HepG2 (cell line): ENCODE measurements around the gene EPX. TPM values are rescaled to one million over a fixed set of nuclear protein-coding genes. Genes with fewer than 3 reads are reported as not detected.
A peak's percentile ranks its signal among the peaks of the same experiment; 100 is the strongest.

Source experiments
- BRD4 ChIP-seq: sonication (generic); formaldehyde crosslinking; IDR thresholded peaks from 2 replicates; pipeline ENCODE4 v1.4.0; 2020; ENCODE audit warnings: missing genetic modification reagents
- CHD4 ChIP-seq: fragments of 200-600 bp; sonication (generic); IDR thresholded peaks from 2 replicates; pipeline ENCODE4 v1.7.0; 2017; ENCODE audit warnings: mild to moderate bottlenecking, low read length, borderline replicate concordance
- DNMT3B ChIP-seq: conservative IDR thresholded peaks from 2 replicates; pipeline ENCODE4 v1.6.1; 2016; ENCODE audit warnings: missing biosample characterization, control low read depth
- DPF2 ChIP-seq: sonication (generic); formaldehyde crosslinking; IDR thresholded peaks from 2 replicates; pipeline ENCODE4 v1.4.0; 2020; ENCODE audit warnings: mild to moderate bottlenecking, low read depth, missing genetic modification reagents, borderline replicate concordance
- DR1 ChIP-seq: sonication (generic); formaldehyde crosslinking; IDR thresholded peaks from 2 replicates; pipeline ENCODE4 v1.8.0; 2021; ENCODE audit warnings: mild to moderate bottlenecking, missing genetic modification reagents, inconsistent platforms
- FOXK2 ChIP-seq: fragments of 450-650 bp; IDR thresholded peaks from 2 replicates; pipeline ENCODE4 v1.6.1; 2016
- GPN1 ChIP-seq: sonication (generic); formaldehyde crosslinking; IDR thresholded peaks from 2 replicates; pipeline ENCODE4 v1.5.1; 2020; ENCODE audit warnings: missing genetic modification reagents, borderline replicate concordance
- HMG20B ChIP-seq: conservative IDR thresholded peaks from 2 replicates; pipeline ENCODE4 v1.6.1; 2016; ENCODE audit warnings: missing genetic modification reagents, missing compliant biosample characterization
- MBD4 ChIP-seq: IDR thresholded peaks from 2 replicates; pipeline ENCODE4 v1.6.1; 2012; ENCODE audit warnings: low read length, inconsistent platforms, borderline replicate concordance
- MXD4 ChIP-seq: IDR thresholded peaks from 2 replicates; pipeline ENCODE4 v1.6.1; 2016; ENCODE audit warnings: mild to moderate bottlenecking, missing biosample characterization, missing genetic modification reagents
- NONO ChIP-seq, 2 experiments: fragments of 450-650 bp in 1 of 2; sonication (generic) in 1 of 2; formaldehyde crosslinking in 1 of 2; IDR thresholded peaks in 1 of 2; conservative IDR thresholded peaks in 1 of 2; 2 replicates each; pipeline versions ENCODE4 v1.6.1 to v1.8.0; 2017 to 2022; ENCODE audit warnings: mild to moderate bottlenecking in 1 of 2, missing genetic modification reagents in 1 of 2, moderate library complexity in 1 of 2
- NR3C1 ChIP-seq: sonication (generic); formaldehyde crosslinking; IDR thresholded peaks from 2 replicates; pipeline ENCODE4 v1.4.0; 2020; ENCODE audit warnings: missing genetic modification reagents
- RARG ChIP-seq: sonication (generic); formaldehyde crosslinking; IDR thresholded peaks from 2 replicates; pipeline ENCODE4 v1.4.0; 2020; ENCODE audit warnings: low read depth, mild to moderate bottlenecking, missing genetic modification reagents
- RBM39 ChIP-seq: fragments of 200-400 bp; formaldehyde crosslinking; IDR thresholded peaks from one replicate; pipeline ENCODE4 v1.6.1; 2018; ENCODE audit warnings: antibody characterized with exemption, mild to moderate bottlenecking, low read depth, low read length; ENCODE audit not compliant: poor library complexity, severe bottlenecking
- SCMH1 ChIP-seq: sonication (generic); formaldehyde crosslinking; IDR thresholded peaks from 2 replicates; pipeline ENCODE4 v1.9.0; 2021; ENCODE audit warnings: missing genetic modification reagents, mild to moderate bottlenecking, borderline replicate concordance
- ZFP1 ChIP-seq: IDR thresholded peaks from 2 replicates; pipeline ENCODE4 v1.6.1; 2016
- ZNF350 ChIP-seq: sonication (generic); formaldehyde crosslinking; IDR thresholded peaks from 2 replicates; pipeline ENCODE4 v1.4.0; 2020; ENCODE audit warnings: mild to moderate bottlenecking, low read depth, missing genetic modification reagents, borderline replicate concordance
- ZNF556 ChIP-seq: sonication (generic); formaldehyde crosslinking; IDR thresholded peaks from 2 replicates; pipeline ENCODE4 v1.4.0; 2020; ENCODE audit warnings: mild to moderate bottlenecking, missing genetic modification reagents, borderline replicate concordance
- ZNF567 ChIP-seq: sonication (generic); formaldehyde crosslinking; IDR thresholded peaks from 2 replicates; pipeline ENCODE4 v1.8.1; 2023; ENCODE audit warnings: mild to moderate bottlenecking, missing genetic modification reagents, borderline replicate concordance
- ZNF598 ChIP-seq: sonication (generic); formaldehyde crosslinking; IDR thresholded peaks from 2 replicates; pipeline ENCODE4 v1.5.1; 2020; ENCODE audit warnings: mild to moderate bottlenecking, missing genetic modification reagents, borderline replicate concordance
- ZNF614 ChIP-seq: IDR thresholded peaks from 2 replicates; pipeline ENCODE4 v1.6.1; 2018; ENCODE audit warnings: missing biosample characterization, missing genetic modification reagents, inconsistent platforms, borderline replicate concordance
- ZNF761 ChIP-seq: sonication (generic); formaldehyde crosslinking; conservative IDR thresholded peaks from 2 replicates; pipeline ENCODE4 v1.4.0; 2020; ENCODE audit warnings: mild to moderate bottlenecking, missing genetic modification reagents
- polyA plus RNA-seq, 8 experiments: library from polyadenylated mRNA; depleted of rRNA in 3 of 8; stranded (reverse) in 7 of 8; unstranded in 1 of 8; fragments of >200 nt; fragmentation: Illumina TruSeq in 4 of 8; extraction: Trizol in 4 of 8; gene quantifications; 2 replicates each; pipeline versions ENCODE4 v1.2.1 to v1.2.3, GENCODE V29; 2011 to 2016; ENCODE audit warnings: low read depth in 4 of 8, missing spikeins in 1 of 8, mixed read lengths in 1 of 8; ENCODE audit not compliant: insufficient read depth in 1 of 8
- total RNA-seq, 5 experiments: library from RNA; depleted of rRNA; stranded (reverse); fragments of >200 nt; fragmentation: Illumina TruSeq; extraction: Trizol; gene quantifications; 2 replicates each; pipeline ENCODE4 v1.2.3, GENCODE V29; 2016; ENCODE audit warnings: low read depth in 1 of 5
- TF ChIP-seq, protein P1 (sequence below): sonication (generic); formaldehyde crosslinking; IDR thresholded peaks from 2 replicates; pipeline ENCODE4 v1.5.0; 2020; ENCODE audit warnings: mild to moderate bottlenecking, missing genetic modification reagents
- TF ChIP-seq, protein P2 (sequence below): sonication (generic); formaldehyde crosslinking; IDR thresholded peaks from 2 replicates; pipeline ENCODE4 v1.4.0; 2020; ENCODE audit warnings: missing genetic modification reagents, mild to moderate bottlenecking, borderline replicate concordance

Gene EPX
- total and polyA plus RNA-seq, 2 of the 13 experiments (the other 11 are each of a cell fraction or from before 2014, with no cell fraction given) = not detected

DNA sequence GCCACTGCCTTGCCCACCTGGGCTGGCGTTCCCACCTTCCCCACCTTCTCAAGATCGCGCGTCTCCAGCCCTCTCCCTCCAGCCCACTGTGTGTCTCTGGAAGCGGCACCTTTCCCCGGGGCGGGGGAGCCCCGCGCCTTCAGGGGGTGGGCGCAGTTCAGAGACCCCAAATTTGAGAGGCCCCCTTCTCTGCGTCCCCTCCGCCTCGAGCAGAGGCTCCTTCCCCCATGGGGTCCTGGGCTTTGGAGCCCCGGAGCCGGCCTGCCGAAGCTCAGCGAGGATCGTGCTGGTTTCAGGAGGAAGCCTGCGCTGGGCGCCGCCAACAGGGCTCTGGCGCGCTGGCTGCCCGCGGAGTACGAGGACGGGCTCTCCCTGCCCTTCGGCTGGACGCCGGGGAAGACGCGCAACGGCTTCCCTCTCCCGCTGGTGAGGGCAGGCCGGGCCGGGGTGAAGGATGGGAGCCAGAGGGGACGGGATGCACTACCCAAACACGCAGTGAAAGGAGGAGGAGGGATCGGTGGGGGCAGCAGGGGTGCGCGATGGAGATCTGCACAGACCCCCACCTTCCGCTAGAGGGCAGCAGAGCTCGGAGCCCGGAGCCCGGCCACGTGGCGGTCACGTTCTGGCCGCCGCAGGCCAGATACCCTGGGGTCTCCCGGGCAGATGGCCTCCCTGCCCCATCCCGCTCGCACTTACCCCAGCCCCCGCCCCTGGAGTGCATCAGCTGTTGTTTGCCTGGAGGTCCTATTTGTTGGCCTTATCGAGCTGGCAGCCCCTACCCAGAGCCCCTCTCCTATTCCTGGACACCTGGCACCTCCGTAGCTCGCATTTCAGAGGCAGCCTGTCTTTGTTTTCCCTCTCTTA, 57.0 kb downstream of the EPX start (continued):
- TF ChIP-seq, protein P1, sequence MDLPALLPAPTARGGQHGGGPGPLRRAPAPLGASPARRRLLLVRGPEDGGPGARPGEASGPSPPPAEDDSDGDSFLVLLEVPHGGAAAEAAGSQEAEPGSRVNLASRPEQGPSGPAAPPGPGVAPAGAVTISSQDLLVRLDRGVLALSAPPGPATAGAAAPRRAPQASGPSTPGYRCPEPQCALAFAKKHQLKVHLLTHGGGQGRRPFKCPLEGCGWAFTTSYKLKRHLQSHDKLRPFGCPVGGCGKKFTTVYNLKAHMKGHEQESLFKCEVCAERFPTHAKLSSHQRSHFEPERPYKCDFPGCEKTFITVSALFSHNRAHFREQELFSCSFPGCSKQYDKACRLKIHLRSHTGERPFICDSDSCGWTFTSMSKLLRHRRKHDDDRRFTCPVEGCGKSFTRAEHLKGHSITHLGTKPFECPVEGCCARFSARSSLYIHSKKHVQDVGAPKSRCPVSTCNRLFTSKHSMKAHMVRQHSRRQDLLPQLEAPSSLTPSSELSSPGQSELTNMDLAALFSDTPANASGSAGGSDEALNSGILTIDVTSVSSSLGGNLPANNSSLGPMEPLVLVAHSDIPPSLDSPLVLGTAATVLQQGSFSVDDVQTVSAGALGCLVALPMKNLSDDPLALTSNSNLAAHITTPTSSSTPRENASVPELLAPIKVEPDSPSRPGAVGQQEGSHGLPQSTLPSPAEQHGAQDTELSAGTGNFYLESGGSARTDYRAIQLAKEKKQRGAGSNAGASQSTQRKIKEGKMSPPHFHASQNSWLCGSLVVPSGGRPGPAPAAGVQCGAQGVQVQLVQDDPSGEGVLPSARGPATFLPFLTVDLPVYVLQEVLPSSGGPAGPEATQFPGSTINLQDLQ (CRISPR knock-in tag) = no peak
- TF ChIP-seq, protein P2, sequence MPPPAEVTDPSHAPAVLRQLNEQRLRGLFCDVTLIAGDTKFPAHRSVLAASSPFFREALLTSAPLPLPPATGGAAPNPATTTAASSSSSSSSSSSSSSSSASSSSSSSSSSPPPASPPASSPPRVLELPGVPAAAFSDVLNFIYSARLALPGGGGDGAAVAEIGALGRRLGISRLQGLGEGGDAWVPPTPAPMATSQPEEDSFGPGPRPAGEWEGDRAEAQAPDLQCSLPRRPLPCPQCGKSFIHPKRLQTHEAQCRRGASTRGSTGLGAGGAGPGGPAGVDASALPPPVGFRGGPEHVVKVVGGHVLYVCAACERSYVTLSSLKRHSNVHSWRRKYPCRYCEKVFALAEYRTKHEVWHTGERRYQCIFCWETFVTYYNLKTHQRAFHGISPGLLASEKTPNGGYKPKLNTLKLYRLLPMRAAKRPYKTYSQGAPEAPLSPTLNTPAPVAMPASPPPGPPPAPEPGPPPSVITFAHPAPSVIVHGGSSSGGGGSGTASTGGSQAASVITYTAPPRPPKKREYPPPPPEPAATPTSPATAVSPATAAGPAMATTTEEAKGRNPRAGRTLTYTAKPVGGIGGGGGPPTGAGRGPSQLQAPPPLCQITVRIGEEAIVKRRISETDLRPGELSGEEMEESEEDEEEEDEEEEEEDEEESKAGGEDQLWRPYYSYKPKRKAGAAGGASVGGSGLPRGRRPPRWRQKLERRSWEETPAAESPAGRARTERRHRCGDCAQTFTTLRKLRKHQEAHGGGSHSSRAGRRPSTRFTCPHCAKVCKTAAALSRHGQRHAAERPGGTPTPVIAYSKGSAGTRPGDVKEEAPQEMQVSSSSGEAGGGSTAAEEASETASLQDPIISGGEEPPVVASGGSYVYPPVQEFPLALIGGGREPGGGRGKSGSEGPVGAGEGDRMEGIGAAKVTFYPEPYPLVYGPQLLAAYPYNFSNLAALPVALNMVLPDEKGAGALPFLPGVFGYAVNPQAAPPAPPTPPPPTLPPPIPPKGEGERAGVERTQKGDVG = no peak; the same call in 1 of the 2 replicates
- TF ChIP-seq DR1 (CRISPR knock-in tag) = peak; percentile 36; the same call in 1 of the 2 replicates
- TF ChIP-seq FOXK2 = no peak
- no peak for TF ChIP-seq GPN1 (CRISPR knock-in tag)
- TF ChIP-seq HMG20B (CRISPR knock-in tag) = 0 out of 2 replicates have a peak, but pooled peaks have one; percentile 17
- TF ChIP-seq DNMT3B (CRISPR knock-in tag) = no peak; the same call in 1 of the 2 replicates
- no peak for TF ChIP-seq ZNF556 (CRISPR knock-in tag)
- TF ChIP-seq DPF2 = no peak
- peak; percentile 18 for TF ChIP-seq RBM39
- TF ChIP-seq MBD4 = no peak
- TF ChIP-seq NONO (IDR thresholded peaks at IDR 0.05) = no peak
- peak; percentile 69 for TF ChIP-seq NONO (CRISPR knock-in tag; conservative IDR thresholded peaks at IDR 0.05)
- 0 out of 2 replicates have a peak, but pooled peaks have one; percentile 65 for TF ChIP-seq ZNF761 (CRISPR knock-in tag)
- no peak for TF ChIP-seq ZNF567 (CRISPR knock-in tag)
- TF ChIP-seq ZNF350 (CRISPR knock-in tag) = peak; percentile 69
- no peak for TF ChIP-seq RARG (CRISPR knock-in tag)
- no peak; the same call in 1 of the 2 replicates for TF ChIP-seq BRD4
- TF ChIP-seq SCMH1 (CRISPR knock-in tag) = no peak
- TF ChIP-seq ZFP1 (CRISPR knock-in tag) = peak; percentile 58; the same call in 1 of the 2 replicates
- TF ChIP-seq CHD4 = no peak
- TF ChIP-seq MXD4 = peak; percentile 85
- TF ChIP-seq ZNF614 = peak; percentile 70; the same call in 1 of the 2 replicates
- TF ChIP-seq NR3C1 = no peak
- TF ChIP-seq ZNF598 = 0 out of 2 replicates have a peak, but pooled peaks have one; percentile 32
